AG04449 (cell line): ENCODE measurements around the gene CTNNBL1.
"Not testable (repeated sequence)": the region's sequence is repeated elsewhere in the genome, so short reads cannot be mapped to it uniquely, and the experiment has no call there.

ENCODE experiments used
- CTCF ChIA-PET: fragments of 350-600 bp; formaldehyde crosslinking; extraction: SDS; loops from one replicate; lab custom pipeline; 2021; ENCODE audit warnings: antibody characterized with exemption; lab: Yijun Ruan, JAX
- POLR2A ChIA-PET: fragments of 400-600, 350-600 bp; formaldehyde crosslinking; extraction: SDS; loops from one replicate; lab custom pipeline; 2020; ENCODE audit warnings: antibody characterized with exemption, inconsistent platforms; lab: Yijun Ruan, JAX
- DNase-seq: peaks from one replicate; pipeline ENCODE4 v3.0.0-alpha.2; 2010; ENCODE audit warnings: low read depth, low spot score
- H3K4me3 ChIP-seq: 2 replicates; pipeline ENCODE4 v1.5.1; 2011; ENCODE audit warnings: low read depth, mild to moderate bottlenecking, control low read depth, low read length
- TF ChIP-seq, protein P1 (sequence below): IDR thresholded peaks from one replicate; pipeline ENCODE4 v1.5.1; 2011; ENCODE audit warnings: mild to moderate bottlenecking, moderate library complexity, low read length, control low read depth, inconsistent platforms; ENCODE audit not compliant: insufficient read depth; ENCODE audit errors: missing control alignments

CTNNBL1 gene

DNA sequence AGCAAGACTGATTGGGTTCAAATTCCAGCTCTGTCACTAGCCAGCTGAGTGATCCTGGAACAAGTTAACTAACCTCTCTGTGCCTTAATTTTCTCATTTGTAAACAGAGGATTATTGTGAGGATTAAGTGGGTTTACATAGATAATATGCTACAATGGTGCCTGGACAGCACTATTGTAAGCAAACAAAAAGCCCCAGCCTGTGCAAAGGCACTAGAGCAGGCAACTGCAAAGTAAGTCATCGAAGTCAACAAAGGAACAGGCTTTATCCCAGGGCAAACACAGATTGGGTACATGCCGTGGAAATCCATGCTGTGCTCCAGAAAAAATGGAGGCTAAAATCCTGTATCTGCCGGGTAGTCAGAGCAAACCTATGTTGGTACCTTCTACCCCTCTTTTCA is 43.2 kb upstream of the CTNNBL1 start:
- ChIA-PET POLR2A (no interaction called here), CTCF (interaction anchor here (1.1 kb wide), 1 partner anchor 87 kb away, joined by 3 read pairs; no protein-coding TSS in a partner anchor)
- H3K4me3 ChIP-seq: no peak overlapping the region
- DNase-seq: no peak
- TF ChIP-seq, protein P1, sequence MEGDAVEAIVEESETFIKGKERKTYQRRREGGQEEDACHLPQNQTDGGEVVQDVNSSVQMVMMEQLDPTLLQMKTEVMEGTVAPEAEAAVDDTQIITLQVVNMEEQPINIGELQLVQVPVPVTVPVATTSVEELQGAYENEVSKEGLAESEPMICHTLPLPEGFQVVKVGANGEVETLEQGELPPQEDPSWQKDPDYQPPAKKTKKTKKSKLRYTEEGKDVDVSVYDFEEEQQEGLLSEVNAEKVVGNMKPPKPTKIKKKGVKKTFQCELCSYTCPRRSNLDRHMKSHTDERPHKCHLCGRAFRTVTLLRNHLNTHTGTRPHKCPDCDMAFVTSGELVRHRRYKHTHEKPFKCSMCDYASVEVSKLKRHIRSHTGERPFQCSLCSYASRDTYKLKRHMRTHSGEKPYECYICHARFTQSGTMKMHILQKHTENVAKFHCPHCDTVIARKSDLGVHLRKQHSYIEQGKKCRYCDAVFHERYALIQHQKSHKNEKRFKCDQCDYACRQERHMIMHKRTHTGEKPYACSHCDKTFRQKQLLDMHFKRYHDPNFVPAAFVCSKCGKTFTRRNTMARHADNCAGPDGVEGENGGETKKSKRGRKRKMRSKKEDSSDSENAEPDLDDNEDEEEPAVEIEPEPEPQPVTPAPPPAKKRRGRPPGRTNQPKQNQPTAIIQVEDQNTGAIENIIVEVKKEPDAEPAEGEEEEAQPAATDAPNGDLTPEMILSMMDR: no peak

DNA sequence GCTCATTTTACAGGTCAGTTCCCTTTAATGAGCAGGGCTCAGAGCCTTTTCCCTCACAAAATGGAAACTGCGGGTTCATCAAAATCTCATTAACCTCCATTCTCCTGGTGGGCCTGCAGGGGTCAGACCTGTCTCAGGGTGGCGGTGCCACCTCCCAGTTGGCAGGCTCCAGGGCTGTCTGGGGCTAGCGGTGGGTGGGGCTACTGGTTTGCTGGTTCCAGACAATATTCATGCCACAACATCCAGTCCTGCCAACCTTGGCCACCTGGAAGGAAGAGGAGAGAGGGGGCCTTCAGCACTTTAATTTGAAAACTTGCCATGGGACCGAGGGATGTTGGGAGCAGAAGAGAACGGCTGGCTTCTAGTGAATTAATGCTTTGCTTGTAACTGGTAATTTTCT is 41.9 kb upstream of the CTNNBL1 start:
- ChIA-PET CTCF (no interaction called here), POLR2A (no interaction called here)
- TF ChIP-seq, protein P1: peak; percentile 16
- DNase-seq: no peak
- H3K4me3 ChIP-seq: no peak overlapping the region

DNA sequence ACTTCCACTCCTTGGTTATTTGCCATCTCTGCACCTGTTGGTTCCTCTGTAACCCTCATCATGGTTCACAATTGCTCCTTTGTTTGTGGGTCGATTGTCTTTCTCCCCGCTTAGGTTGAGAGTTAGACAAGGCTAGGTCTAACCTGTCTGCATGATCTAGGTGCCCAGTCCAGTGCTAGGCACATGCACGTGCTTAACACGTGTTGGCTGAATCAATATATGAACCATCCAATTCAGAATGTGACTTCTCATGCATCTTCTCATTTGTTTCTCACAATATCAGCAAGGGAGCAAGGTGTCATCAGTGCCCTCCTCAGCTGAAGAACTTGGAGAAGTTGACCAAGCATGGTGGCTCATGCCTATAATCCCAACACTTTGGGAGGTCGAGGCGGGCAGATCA is 36.9 kb upstream of the CTNNBL1 start:
- TF ChIP-seq, protein P1: no peak
- DNase-seq: no peak
- ChIA-PET CTCF (no interaction called here), POLR2A (no interaction called here)
- H3K4me3 ChIP-seq: no peak overlapping the region

DNA sequence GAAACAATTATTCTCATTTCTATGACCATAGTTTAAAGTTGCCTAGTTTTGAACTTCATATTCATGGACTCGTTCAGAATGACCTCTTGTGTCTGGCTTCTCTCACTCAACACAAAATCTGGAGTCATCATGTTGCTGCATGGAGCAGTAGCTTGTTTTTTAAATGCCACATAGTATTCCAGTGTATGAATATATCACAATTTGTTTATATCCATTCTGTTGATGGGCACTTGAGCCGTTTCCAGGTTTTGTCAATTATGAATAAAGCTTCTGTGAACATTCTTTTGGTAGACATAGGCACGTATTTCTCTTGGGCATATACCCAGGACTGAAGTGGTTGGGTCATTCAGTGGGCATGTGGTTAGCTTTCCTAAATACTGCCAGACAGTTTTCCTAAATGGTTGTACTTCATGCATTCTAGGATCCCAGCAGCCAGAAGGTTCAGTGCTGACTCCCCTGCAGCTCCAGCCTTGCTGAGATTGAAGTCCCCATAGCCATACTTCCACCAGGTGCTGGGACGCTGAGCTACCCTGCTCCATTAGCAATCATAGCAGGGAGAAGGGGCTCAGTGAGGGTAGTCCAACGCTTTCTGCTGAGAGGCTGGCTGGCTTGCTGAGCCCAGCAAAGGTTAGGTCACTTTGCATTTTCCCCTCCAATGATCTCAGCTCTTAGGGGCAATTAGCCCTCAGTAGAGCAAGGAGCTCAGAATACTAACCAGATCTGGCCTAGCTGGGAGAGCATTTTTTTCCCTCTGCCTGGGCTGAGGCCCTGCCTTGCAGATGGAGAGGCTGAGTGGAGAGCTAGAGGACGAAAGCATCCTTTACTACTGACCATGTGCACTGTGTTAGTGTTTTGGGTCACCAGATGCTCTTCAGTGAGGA is 35.7 kb upstream of the CTNNBL1 start:
- H3K4me3 ChIP-seq: no peak overlapping the region
- TF ChIP-seq, protein P1: no peak
- ChIA-PET POLR2A (no interaction called here), CTCF (interaction anchor here (0.8 to 1.2 kb wide), 2 partner anchors 94 to 334 kb away, joined by 3 read pairs; no protein-coding TSS in a partner anchor)
- DNase-seq: no peak

DNA sequence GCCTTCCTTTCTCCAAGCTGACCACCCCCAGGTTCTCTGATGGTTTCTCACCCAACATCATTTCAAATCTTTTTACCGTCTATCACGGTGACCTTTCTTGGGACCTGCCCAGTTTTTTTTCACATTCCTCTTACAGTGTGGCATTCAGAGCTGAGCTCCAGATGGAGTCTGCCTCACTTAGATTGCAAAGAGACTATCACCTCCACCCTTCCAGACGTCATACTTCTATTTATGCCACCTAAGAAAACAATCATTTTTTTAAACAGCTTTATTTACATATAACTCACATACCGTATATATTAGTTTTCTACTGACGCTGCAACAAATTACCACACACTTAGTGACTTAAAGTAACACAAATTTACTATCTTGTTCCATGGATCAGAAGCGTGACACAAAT is 32.3 kb upstream of the CTNNBL1 start:
- CTCF ChIA-PET: interaction anchor here (0.7 to 2.4 kb wide), 2 partner anchors 15 to 17 kb away, joined by 3 to 9 read pairs; no protein-coding TSS in a partner anchor
- no peak for DNase-seq
- no peak overlapping the region for H3K4me3 ChIP-seq
- TF ChIP-seq, protein P1: no peak
- POLR2A ChIA-PET: no interaction called here

DNA sequence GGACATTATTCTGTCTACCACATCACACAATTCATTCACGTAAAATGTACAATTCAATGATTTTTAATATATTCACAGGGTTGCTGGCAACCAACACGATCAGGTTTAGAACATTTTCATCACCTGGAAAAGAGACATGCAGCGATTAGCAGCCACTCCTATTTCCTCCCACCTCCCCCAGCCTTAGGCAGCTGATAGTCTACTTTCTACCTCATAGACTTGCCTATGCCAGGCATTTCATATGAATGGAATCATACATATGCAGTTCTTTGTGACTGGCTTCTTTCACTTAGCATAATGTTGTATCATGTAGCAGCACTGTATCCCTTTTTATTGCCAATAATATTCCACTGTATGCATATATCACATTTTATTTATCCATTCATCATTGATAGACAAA is 31.5 kb upstream of the CTNNBL1 start:
- POLR2A ChIA-PET: no interaction called here
- DNase-seq: no peak
- H3K4me3 ChIP-seq: no peak overlapping the region
- CTCF ChIA-PET: no interaction called here
- TF ChIP-seq, protein P1: no peak

DNA sequence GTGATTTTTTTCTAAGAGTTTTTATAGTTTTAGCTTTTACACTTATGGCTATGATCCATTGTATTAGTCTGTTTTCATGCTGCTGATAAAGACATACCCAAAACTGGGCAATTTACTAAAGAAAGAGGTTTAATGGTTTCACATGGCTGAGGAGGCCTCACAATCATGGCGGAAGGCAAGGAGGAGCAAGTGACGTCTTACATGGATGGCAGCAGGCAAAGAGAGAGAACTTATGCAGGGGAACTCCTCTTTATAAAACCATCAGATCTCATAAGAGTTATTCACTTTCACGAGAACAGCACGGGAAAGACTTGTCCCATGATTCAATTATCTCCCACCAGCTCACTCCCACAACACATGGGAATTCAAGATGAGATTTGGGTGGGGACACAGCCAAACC is 29.2 kb upstream of the CTNNBL1 start:
- POLR2A ChIA-PET, DNase-seq, H3K4me3 ChIP-seq, CTCF ChIA-PET: not testable (repeated sequence)
